GM21528 (cell line): ENCODE data around the gene CASP8AP2.
"Not testable (repeated sequence)": the region's sequence is repeated elsewhere in the genome, so short reads cannot be mapped to it uniquely, and the experiment has no call there.

Experiments used
- ATAC-seq: cut with Tn5 transposase; IDR thresholded peaks from one replicate; pipeline ENCODE4 v1.9.1; 2021; ENCODE audit warnings: mild to moderate bottlenecking, moderate library complexity; ENCODE audit not compliant: unreplicated experiment, low FRiP score

CASP8AP2 gene

DNA sequence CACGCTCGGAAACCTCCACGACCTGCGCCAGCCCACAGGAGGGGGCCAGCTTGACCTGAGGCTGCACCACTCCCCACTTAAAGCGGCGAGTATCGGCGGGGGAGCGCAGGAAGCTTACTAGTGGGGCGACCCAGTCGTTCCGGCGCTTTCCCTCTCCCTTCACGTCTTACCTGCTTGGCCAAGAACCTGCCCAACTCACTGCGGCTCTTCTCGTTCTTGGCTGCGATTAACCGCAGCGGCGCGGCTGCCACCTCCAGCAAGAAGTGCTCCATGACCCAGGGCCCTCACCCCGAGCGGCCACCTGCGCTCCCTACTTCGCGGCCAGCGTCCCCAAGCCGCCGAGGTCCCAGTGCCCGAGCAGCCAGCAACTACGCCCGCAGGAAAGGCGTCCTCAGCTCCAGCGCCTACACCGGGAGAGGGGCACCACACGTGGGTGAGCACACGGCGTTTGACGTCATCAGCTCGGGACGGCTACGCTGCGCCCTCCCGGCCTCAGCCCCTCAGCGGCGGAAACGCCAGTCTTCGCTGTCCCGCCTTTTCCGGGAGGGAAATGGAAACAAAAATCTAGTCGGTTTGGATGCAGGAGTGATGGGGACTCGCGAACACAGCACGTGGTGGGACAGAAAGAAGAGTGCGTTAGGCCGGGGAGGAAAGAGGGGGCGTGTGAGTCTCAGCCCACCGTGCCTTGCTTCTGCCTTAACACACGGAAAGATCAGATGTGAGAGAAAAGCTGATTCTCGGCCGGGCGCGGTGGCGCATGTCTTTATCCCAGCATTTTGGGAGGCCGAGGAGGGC is 10.1 kb upstream of the CASP8AP2 start, which contains the start of gene MDN1:
Gene MDN1 (minus strand): TSS at position 459 of the 795 bp plus-strand sequence. CDS start 187 bp downstream, at position 272.
- peak; percentile 93 for ATAC-seq

DNA sequence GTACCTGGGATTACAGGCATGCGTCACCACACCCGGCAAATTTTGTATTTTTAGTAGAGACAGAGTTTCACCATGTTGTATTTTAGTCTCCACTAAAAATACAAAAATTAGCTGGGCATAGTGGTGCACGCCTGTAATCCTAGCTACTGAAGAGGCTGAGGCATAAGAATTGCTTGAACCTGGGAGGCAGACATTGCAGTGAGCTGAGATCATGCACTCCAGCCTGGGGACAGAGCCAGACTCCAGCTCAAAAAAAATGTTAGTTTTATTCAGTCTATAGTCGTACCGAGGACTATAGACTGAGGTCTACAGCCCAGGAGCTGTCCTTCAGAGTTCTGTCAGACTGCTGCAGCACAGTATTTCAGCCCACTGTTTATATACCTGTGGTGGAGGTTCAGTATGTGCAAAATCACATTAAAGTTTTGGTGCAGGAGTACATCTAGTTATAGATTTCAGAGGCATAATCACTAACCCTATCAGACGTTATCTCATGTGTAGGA is 3.6 kb upstream of the CASP8AP2 start:
- no peak for ATAC-seq

DNA sequence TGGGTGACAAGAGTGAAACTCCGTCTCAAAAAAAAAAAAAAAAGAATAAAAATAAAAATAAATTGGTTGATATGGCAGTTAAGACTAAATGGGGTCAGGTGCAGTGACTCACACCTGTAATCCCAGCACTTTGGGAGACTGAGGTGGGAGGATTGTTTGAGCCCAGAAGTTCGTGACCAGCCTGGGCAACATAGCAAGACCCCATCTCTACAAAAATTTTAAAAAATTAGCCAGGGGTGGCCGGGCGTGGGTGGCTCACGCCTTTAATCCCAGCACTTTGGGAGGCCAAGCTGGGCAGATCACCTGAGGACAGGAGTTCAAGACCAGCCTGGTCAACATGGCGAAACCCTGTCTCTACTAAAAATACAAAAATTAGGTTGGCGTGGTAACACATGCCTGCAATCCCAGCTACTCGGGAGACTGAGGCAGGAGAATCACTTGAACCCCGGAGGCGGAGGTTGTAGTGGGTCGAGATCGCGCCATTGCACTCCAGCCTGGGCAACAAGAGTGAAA is 1.1 kb upstream of the CASP8AP2 start:
- ATAC-seq, result not testable (repeated sequence)

DNA sequence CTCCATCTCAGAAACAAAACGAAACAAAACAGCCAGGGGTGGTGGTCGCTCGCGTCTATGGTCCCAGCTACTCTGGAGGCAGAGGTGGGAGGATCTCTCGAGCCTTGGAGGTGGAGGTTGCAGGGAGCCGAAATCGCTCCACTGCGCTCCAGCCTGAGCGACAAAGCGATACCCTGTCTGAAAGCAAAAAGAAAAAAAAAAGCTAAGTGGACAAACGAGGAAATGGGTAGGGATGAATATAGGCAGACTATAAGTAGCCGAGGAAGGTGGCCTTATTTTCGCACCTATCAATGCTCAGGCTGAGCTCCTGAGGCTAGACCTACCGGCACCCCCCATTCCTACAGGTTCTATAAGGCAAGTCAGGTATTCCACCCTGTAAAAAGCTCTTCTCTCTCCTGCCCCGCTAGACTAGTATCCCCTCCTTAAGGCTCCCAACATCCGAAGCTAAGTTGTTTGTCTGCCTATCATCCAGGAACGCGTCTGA is 650 bp upstream of the CASP8AP2 start:
- ATAC-seq, result peak; percentile 47

DNA sequence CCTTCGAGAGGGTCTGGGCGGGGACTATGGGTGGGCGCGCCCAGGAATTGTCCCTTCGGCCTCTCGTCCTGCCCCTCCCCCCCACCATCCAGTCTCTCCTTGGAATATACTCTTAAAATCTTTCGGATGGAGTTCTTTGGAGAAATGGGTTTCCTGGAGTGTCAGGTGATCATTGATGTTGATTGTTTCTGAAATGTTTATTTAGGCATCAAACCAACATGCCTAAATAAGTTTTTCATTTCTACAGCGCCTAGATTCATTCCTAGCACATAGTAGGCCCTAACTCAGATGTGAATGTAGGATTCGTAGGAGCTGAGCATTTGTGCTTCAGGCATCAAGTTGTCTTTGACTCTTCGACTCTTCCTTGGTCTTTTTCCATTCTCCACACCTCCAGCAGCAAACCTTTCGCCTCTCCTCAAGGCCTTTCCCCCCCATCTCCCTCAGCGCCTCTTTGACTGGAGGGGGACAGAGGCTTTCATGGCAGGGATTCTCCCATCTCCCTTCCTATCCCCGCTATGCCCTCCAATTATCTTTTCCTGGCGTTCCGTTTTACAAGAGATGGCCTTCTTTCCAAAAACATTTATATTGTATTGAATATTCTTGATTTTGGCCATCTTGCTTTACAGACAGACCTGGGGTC is 610 bp downstream of the CASP8AP2 start:
- no peak for ATAC-seq

DNA sequence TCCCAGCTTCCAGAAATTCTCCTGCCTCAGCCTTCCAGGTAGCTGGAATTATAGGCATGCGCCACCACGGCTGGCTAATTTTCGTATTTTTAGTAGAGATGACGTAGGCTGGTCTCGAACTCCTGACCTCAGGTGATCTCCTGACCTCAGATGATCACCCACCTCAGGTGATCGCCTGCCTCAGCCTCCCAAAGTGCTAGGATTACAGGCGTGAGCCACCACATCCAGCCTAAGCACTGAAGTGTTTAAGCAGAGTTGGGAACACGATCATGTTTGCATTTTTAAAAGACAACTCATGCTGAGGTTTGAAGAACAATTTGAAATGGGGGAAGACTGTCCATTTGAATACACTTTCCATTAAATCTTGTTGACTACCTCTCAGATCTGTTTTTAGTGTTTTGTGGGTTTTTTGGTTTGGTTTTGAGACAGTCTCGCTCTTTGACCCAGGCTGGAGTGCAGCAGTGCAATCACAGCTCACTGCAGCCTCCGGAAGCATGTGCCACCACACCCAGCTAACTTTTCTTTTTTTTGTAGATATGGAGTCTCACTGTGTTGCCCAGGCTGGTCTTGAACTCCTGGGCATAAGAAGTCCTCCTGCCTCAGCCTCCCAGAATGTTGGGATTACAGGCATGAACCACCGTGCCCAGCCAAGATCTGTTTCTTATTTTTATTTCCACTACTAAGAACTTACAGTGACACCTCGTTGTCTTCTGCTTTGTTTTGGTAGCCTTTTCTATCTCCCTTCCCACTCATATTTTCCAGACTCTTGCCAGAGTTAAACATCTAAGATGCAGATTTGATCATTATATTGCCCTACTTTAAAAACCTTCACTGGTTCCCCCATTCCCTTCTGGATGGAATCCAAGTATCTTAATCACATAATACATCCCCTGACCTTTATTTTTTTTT is 5.5 kb downstream of the CASP8AP2 start:
- peak; percentile 87 for ATAC-seq

DNA sequence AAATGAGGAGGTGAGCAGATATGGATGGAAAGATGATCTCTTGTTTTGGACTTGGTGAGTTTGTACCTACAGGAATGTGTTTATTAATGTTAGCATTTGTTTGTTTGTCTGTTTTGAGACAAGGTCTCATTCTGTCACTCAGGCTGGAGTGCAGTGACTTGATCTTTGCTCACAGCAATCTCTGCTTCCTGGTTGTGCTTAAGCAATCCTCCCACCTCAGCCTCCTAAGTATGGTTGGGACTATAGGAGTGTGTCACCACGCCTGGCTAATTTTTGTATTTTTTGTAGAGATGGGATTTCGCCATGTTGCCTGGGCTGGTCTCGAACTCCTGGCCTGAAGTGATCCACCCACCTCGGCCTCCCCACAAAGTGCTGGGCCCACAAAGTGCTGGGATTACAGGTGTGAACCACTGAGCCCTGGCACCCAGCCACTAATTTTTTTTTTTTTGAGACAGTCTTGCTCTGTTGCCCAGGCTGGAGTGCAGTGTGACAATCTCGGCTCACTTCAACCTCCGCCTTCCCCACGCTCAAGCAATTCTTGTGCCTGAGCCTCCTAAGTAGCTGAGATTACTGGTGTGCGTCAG is 7.1 kb downstream of the CASP8AP2 start:
- ATAC-seq, result no peak

DNA sequence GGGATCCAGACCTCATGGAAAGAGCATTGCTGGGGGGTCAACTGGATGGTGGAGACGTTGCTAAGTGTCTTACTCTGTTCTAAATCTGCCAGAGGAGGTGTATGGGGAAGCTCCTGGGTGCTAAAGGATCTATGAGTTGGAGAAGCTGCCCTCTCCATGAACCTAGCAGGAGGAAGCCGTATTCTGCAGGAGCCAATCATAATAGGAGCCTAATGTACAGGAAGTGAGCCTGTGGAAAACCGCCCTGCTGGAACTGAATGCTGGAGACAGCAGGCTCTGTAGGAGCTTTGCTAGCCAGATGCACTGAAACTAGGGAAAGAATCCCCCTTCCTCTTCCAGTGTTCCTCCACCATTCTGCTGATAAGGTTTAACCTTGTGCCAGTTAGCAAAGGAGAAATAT is 10.9 kb downstream of the CASP8AP2 start:
- ATAC-seq, result no peak

DNA sequence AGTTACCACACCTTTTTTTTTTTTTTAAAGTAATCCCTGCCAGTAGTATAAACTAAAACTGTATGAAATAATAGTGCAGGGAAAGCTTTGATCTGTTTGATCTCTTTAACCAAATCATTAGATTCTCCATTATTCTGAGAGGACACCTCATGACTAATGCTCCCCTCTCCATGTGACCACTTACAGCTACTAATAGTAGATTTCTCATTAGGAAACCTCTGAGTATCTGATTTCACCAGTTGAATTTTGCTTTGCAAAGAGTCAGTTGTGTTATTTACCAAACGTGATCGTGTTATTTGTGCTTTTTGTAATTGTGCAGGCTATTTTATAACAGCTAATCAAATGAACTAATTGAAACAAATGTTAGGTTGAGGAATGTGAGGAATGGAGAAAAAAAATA is 12.5 kb downstream of the CASP8AP2 start:
- no peak for ATAC-seq

DNA sequence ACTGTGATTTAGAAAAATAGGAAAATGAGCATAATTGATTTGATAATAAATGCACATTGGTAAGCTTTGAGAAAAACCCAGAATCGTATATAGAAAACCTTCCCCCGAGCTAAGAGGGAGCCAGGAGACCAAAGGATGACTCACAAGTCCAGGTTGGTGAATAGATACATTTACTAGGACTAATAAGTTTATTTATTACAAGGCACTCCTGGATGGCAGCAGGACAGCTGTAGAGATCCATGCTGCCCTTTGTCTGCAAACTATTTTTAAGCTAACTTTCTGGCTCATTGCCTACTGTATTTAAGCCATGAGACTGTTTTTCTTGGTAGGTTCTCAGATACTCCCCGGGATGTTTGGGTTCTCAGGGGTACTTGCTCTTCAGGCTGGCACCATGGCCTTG is 13.4 kb downstream of the CASP8AP2 start:
- no peak for ATAC-seq

DNA sequence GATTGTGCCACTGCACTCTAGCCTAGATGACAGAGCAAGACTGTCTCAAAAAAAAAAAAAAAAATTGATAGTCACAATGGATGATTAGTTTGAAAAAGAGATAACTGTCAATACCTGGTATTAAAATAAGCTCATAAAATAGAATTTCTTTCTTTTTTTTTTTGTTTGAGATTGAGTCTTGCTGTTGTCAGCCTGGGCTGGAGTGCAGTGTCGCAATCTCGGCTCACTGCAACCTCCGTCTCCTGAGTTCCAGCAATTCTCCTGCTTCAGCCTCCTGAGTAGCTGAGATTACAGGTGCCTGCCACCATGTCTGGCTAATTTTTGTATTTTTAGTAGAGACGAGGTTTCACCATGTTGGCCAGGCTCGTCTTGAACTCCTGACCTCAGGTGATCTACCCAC is 17.8 kb downstream of the CASP8AP2 start:
- not testable (repeated sequence) for ATAC-seq

DNA sequence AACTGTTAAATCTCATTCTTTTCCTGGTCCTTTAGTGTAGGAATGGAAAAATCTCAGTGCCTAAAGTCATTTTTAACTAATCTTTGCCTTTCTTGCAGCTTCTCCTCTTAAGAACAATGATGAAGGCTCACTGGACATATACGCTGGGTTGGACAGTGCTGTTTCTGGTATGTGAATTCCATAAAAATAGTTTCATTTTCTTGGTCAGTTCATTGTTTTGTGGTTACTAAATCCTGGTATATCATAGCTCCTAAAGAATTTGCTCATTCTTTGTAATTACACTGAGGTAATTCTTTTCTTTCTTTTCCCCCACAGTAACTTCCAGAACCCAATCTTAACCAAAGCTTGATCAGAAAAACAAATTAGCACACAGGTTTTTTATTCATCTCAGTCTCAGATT is 23.4 kb downstream of the CASP8AP2 start:
- no peak for ATAC-seq

DNA sequence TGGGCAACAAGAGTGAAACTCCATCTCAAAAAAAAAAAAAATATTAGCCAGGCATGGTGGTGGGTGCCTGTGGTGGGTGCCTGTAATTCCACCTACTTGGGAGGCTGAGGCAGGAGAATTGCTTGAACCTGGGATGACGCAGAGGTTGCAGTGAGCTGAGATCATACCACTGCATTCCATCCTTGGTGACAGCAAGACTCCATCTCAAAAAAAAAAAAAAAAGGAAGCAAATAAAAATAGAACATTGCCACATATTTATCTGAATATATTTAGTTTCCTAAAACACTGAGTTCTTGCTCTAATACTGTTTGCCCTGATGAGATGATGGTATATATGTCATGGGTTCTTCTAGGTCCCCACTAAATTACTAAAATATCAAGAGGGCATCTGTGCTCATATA is 28.4 kb downstream of the CASP8AP2 start:
- no peak for ATAC-seq

DNA sequence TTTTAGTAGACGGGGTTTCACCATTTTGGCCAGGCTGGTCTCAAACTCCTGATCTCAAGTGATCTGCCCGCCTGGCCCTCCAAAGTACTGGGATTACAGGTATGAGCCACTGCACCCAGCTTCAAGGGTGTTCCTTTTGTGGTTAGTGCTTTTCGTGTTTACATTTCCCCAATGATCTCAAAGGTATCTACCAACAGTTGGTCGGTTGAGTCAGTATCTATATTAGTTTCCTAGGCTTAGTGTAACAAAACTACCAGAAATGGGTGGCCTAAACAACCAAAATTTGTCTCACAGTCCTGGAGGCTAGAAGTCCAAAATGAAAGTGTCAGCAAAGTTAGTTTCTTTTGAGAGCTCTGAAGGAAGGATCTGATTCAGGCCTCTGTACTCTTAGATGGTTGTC is 30.1 kb downstream of the CASP8AP2 start:
- no peak for ATAC-seq

DNA sequence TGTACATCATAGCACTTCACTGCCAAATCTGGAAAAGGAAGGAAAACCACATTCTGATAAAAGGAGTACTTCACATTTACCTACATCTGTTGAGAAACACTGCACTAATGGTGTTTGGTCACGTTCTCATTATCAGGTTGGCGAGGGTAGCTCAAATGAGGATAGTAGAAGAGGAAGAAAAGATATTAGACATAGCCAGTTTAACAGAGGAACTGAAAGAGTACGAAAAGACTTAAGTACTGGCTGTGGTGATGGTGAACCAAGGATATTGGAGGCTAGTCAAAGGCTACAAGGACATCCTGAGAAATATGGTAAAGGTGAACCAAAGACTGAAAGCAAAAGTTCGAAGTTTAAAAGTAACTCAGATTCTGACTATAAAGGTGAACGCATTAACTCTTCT is 32.6 kb downstream of the CASP8AP2 start:
- peak; percentile 69 for ATAC-seq

DNA sequence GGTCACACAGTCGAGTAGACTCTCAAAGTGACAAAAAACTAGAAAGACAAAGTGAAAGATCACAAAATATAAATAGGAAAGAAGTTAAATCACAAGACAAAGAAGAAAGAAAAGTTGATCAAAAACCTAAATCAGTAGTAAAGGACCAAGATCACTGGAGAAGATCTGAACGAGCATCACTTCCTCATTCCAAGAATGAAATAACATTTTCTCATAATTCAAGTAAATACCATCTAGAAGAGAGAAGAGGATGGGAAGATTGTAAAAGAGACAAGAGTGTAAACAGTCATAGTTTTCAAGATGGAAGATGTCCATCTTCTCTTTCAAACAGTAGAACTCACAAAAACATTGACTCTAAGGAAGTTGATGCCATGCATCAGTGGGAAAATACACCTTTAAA is 33.0 kb downstream of the CASP8AP2 start:
- ATAC-seq, result no peak

DNA sequence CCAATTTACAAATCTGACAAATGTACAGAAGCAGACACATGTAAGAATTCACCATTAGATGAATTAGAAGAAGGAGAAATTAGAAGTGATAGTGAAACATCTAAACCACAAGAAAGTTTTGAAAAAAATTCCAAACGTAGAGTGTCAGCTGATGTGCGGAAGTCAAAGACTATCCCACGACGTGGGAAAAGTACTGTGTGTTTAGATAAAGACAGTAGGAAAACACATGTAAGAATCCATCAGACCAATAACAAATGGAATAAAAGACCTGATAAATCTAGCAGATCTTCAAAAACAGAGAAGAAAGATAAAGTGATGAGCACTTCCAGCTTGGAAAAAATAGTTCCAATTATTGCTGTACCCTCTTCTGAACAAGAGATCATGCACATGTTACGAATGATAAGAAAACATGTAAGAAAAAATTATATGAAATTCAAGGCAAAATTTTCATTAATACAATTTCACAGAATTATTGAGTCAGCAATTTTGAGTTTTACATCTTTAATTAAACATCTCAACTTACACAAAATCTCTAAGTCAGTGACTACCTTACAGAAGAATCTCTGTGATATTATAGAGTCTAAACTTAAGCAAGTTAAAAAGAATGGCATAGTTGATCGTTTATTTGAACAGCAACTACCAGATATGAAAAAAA is 36.5 kb downstream of the CASP8AP2 start:
- ATAC-seq, result no peak

DNA sequence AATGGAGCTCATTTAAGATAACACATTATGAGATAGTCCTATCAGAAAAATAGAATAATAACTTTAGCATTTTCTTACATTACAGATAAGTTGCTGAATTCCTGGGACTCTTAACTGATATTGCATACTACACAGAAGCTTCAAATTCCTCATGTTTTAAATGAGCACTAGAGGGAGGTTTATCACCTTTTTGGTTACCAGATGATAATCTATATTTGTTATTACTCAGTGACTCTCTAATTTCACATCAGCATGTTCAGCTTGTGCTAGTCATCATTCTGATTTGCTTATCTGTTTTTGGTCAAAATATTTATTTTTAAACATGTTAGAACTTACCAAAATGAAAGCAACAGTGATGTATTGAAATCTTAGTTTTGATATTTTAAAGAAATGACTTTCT is 44.0 kb downstream of the CASP8AP2 start:
- no peak for ATAC-seq

DNA sequence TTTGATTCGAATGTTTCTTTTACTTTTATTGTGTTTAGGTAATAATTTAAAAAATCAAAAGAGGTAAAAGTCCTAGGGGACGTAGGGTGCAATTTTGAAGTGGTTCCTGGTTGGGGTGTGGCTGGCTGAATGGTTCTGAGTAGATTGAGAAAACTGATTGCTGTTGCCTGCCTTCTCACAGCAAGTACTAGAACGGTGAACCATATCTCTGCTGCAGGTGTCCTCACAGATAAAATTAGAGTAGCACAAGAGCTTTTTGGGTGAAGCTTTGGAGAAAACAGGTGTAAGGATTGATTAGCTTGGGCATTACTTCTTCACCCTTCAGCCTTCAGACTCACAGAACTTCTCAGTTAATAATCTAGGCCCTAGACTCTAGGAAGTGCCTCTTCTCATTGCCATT is 44.8 kb downstream of the CASP8AP2 start:
- no peak for ATAC-seq
